GM12878 (cell line): ENCODE measurements around the gene LMCD1. TPM values are rescaled to one million over a fixed set of nuclear protein-coding genes. Genes with fewer than 3 reads are reported as not detected.

Experiments used
- ATAC-seq: fragments of 200-7000 bp; cut with Tn5 transposase; 3 replicates; pipeline ENCODE4 v1.9.1; 2020; ENCODE audit warnings: mild to moderate bottlenecking, moderate library complexity
- BruUV-seq: library from RNA; stranded (reverse); fragments of 400-500 nt; replicated peaks from 2 replicates; lab custom pipeline; 2021; lab: Mats Ljungman, UMichigan
- CTCF ChIA-PET: fragments of 300-600 bp; sonication (Branson Sonifier 250); formaldehyde crosslinking; extraction: SDS; loops from one replicate; lab custom pipeline; 2021; ENCODE audit warnings: inconsistent platforms; lab: Yijun Ruan, JAX
- POLR2A ChIA-PET: fragments of 350-600 bp; formaldehyde crosslinking; extraction: SDS; loops from one replicate; lab custom pipeline; 2021; ENCODE audit warnings: inconsistent platforms; lab: Charles Lee
- RAD21 ChIA-PET: fragments of 300-600 bp; sonication (Branson Sonifier 250); formaldehyde crosslinking; loops from one replicate; lab custom pipeline; 2023; ENCODE audit warnings: antibody characterized with exemption; ENCODE audit not compliant: unreplicated experiment; lab: Charles Lee
- SMC1A ChIA-PET: fragments of 300-600 bp; sonication (Branson Sonifier 250); formaldehyde crosslinking; loops from one replicate; lab custom pipeline; 2023; ENCODE audit not compliant: unreplicated experiment, uncharacterized antibody; lab: Charles Lee
- DNase-seq: peaks from one replicate; pipeline ENCODE4 v3.0.0-alpha.2; 2011; ENCODE audit warnings: low read depth, low spot score
- FAIRE-seq: peaks from 3 replicates; lab custom pipeline; 2011; peaks lifted over from hg19 to GRCh38; lab: Jason Lieb, UNC
- H2AFZ ChIP-seq: 2 replicates; pipeline ENCODE4 v1.6.0; 2011; ENCODE audit warnings: low read depth, low read length, control low read depth; ENCODE audit not compliant: control insufficient read depth
- H3K27ac ChIP-seq: 2 replicates; pipeline ENCODE4 v1.5.1; 2011; ENCODE audit warnings: control low read depth; ENCODE audit not compliant: control insufficient read depth, insufficient read depth
- H3K27me3 ChIP-seq, 2 experiments: replicated peaks in 1 of 2; 2 replicates each; pipeline versions ENCODE4 v1.6.0 to v1.6.1; 2011; ENCODE audit warnings: low read length in 1 of 2; ENCODE audit not compliant: control insufficient read depth in 2 of 2, insufficient read depth in 2 of 2
- H3K36me3 ChIP-seq, 2 experiments: 2 replicates each; pipeline ENCODE4 v1.5.1; 2011; ENCODE audit warnings: low read length in 1 of 2; ENCODE audit not compliant: control insufficient read depth in 2 of 2, insufficient read depth in 2 of 2
- H3K4me1 ChIP-seq: 2 replicates; pipeline ENCODE4 v1.6.1; 2011; ENCODE audit warnings: mild to moderate bottlenecking, low read length, moderate library complexity, mixed read lengths; ENCODE audit not compliant: control insufficient read depth, insufficient read depth
- H3K4me2 ChIP-seq: 2 replicates; pipeline ENCODE4 v1.6.0; 2011; ENCODE audit warnings: control low read depth; ENCODE audit not compliant: control insufficient read depth, insufficient read depth
- H3K4me3 ChIP-seq: fragments of 200-600 bp; sonication (generic); 2 replicates; pipeline ENCODE4 v1.5.1; 2016
- H3K79me2 ChIP-seq: 2 replicates; pipeline ENCODE4 v1.6.0; 2011; ENCODE audit warnings: low read length; ENCODE audit not compliant: control insufficient read depth, insufficient read depth
- H3K9ac ChIP-seq: 2 replicates; pipeline ENCODE4 v1.8.0; 2011; ENCODE audit warnings: low read length, control low read depth, mixed read lengths; ENCODE audit not compliant: control insufficient read depth, insufficient read depth
- H3K9me3 ChIP-seq: replicated peaks from 3 replicates; pipeline ENCODE4 v1.5.1; 2011; ENCODE audit warnings: mild to moderate bottlenecking, low read length; ENCODE audit not compliant: control insufficient read depth, insufficient read depth
- H4K20me1 ChIP-seq: 2 replicates; pipeline ENCODE4 v1.6.0; 2011; ENCODE audit not compliant: control insufficient read depth, insufficient read depth
- GABPA ChIP-seq: IDR thresholded peaks from 2 replicates; pipeline ENCODE4 v1.6.1; 2014; ENCODE audit warnings: antibody characterized with exemption, low read depth, mild to moderate bottlenecking, inconsistent platforms
- HCFC1 ChIP-seq: fragments of 150-350 bp; IDR thresholded peaks from 2 replicates; pipeline ENCODE4 v1.6.1; 2014; ENCODE audit warnings: low read length
- MEF2A ChIP-seq: IDR thresholded peaks from 2 replicates; pipeline ENCODE4 v1.6.1; 2011; ENCODE audit warnings: low read depth, mild to moderate bottlenecking, low read length, moderate library complexity; ENCODE audit not compliant: insufficient read depth
- NFYB ChIP-seq: IDR thresholded peaks from 2 replicates; pipeline ENCODE4 v1.6.1; 2011; ENCODE audit warnings: low read depth, mild to moderate bottlenecking, low read length, improper control_type of control experiment, moderate library complexity; ENCODE audit not compliant: insufficient read depth
- PBX3 ChIP-seq: IDR thresholded peaks from 2 replicates; pipeline ENCODE4 v1.6.1; 2011; ENCODE audit warnings: mild to moderate bottlenecking, low read depth, low read length, moderate library complexity; ENCODE audit not compliant: insufficient replicate concordance
- POU2F2 ChIP-seq: IDR thresholded peaks from 3 replicates; pipeline ENCODE4 v1.6.1; 2011; ENCODE audit warnings: low read depth, mild to moderate bottlenecking, low read length, borderline replicate concordance
- RELA ChIP-seq: fragments of 450-650 bp; IDR thresholded peaks from 2 replicates; pipeline ENCODE4 v1.8.0; 2014; ENCODE audit warnings: borderline replicate concordance; ENCODE audit not compliant: partially characterized antibody
- SMC3 ChIP-seq: IDR thresholded peaks from 2 replicates; pipeline ENCODE4 v1.6.1; 2011; ENCODE audit warnings: low read length, improper control_type of control experiment, borderline replicate concordance
- TCF3 ChIP-seq: IDR thresholded peaks from 2 replicates; pipeline ENCODE4 v1.6.1; 2012; ENCODE audit warnings: low read depth, mild to moderate bottlenecking, low read length, borderline replicate concordance; ENCODE audit not compliant: insufficient read depth
- YY1 ChIP-seq: IDR thresholded peaks from 2 replicates; pipeline ENCODE4 v1.6.1; 2011; ENCODE audit warnings: low read depth, mild to moderate bottlenecking, low read length
- ZBED1 ChIP-seq: IDR thresholded peaks from 2 replicates; pipeline ENCODE4 v1.6.1; 2016; ENCODE audit warnings: borderline replicate concordance
- WGBS: methylation state at CpG from one replicate; pipeline ENCODE4 v1.1.6; 2016; ENCODE audit warnings: low lambda C conversion rate; ENCODE audit not compliant: insufficient replicate concordance, insufficient coverage; ENCODE audit errors: missing lambda C conversion rate; 5-methylcytosine and 5-hydroxymethylcytosine counted together
- in situ Hi-C: fragments of 300-500 bp; cut with MboI; formaldehyde crosslinking; loops from 9 replicates; pipeline ENCODE4 v1.14.3; 2018; ENCODE audit warnings: mixed read lengths
- intact Hi-C: fragments of 100-400 bp; cut with micrococcal nuclease; formaldehyde crosslinking; loops from one replicate; pipeline ENCODE4 v1.14.2; 2022; ENCODE audit not compliant: unreplicated experiment
- polyA plus RNA-seq, 11 experiments: library from polyadenylated mRNA; depleted of rRNA in 4 of 11; unstranded in 6 of 11; stranded (reverse) in 5 of 11; fragments of >200 nt; fragmentation: Nextera tagmentation in 4 of 11; fragmentation: Illumina TruSeq in 1 of 11; extraction: Ambion mirVana in 4 of 11; extraction: Trizol in 1 of 11; gene quantifications; 1 replicate in 1 of 11; 2 replicates in 10 of 11; pipeline versions ENCODE4 v1.2.1 to v1.2.3, GENCODE V29; 2011 to 2016; ENCODE audit warnings: inconsistent platforms in 2 of 11, missing spikeins in 2 of 11, low read depth in 1 of 11
- total RNA-seq, 4 experiments: library from RNA; depleted of rRNA in 3 of 4; stranded (reverse); fragments of >200 nt in 3 of 4; fragmentation: Illumina TruSeq in 1 of 4; extraction: Trizol in 1 of 4; gene quantifications; 2 replicates each; pipeline versions ENCODE4 v1.2.1 to v1.2.3, GENCODE V29; 2013 to 2021

The LMCD1 gene
- total and polyA plus RNA-seq, 10 of the 15 experiments (the other 5 are each of a cell fraction or from before 2014, with no cell fraction given): 0.27 to 6.4 (median 1.7) TPM

GRCh38 chr3:8503461-8503860 lies 1.8 kb downstream of the LMCD1 start:
- CTCF ChIA-PET: interaction anchor here (1.1 to 2.2 kb wide), 5 partner anchors 13 to 156 kb away, joined by 3 to 9 read pairs (median 4); no protein-coding TSS in a partner anchor
- no peaks in the 10 kb centered on the region for H4K20me1 ChIP-seq
- peak overlapping the region; percentile 52 for H3K4me2 ChIP-seq
- TF ChIP-seq TCF3 (no peak), POU2F2 (peak; percentile 55; the same call in 1 of the 3 replicates)
- TF ChIP-seq, all 136 proteins: peak for 1
- ChIA-PET POLR2A (interaction anchor here (0.8 to 2.4 kb wide), 3 partner anchors 9 to 75 kb away, joined by 3 to 8 read pairs (median 7); no protein-coding TSS in a partner anchor), RAD21 (interaction anchor here (1.9 kb wide), 1 partner anchor 9 kb away, joined by 6 read pairs; no protein-coding TSS in a partner anchor), SMC1A (interaction anchor here (1.0 to 4.0 kb wide), 13 partner anchors 9 to 90 kb away, joined by 3 to 17 read pairs (median 6); no protein-coding TSS in a partner anchor)
- Histone ChIP-seq H2AFZ (peak overlapping the region; percentile 61), H3K9me3 (no peaks in the 10 kb centered on the region), H3K9ac (no peak overlapping the region), H3K27me3 (peaks cover 0 to 2% of the 10 kb centered on the region in 2 experiments; a peak in 1 of 4 replicates), H3K27ac (peak overlapping the region; percentile 51), H3K79me2 (no peaks in the 10 kb centered on the region), H3K4me3 (no peak overlapping the region; the same call in 1 of the 2 replicates), H3K4me1 (peaks cover 18% of the 10 kb centered on the region), H3K36me3 (no peaks in the 10 kb centered on the region)
- DNase-seq: no peak
- 62% methylated on average over 1 of the region's 1 CpG for WGBS
- in situ Hi-C loops: no loop called here
- BruUV-seq: TSS peak; percentile 52
- peak; percentile 30 for ATAC-seq
- FAIRE-seq: no peak
- intact Hi-C loops: loop anchor here (5.0 kb wide), 1 partner anchor 164 kb away; no protein-coding TSS in a partner anchor

DNA sequence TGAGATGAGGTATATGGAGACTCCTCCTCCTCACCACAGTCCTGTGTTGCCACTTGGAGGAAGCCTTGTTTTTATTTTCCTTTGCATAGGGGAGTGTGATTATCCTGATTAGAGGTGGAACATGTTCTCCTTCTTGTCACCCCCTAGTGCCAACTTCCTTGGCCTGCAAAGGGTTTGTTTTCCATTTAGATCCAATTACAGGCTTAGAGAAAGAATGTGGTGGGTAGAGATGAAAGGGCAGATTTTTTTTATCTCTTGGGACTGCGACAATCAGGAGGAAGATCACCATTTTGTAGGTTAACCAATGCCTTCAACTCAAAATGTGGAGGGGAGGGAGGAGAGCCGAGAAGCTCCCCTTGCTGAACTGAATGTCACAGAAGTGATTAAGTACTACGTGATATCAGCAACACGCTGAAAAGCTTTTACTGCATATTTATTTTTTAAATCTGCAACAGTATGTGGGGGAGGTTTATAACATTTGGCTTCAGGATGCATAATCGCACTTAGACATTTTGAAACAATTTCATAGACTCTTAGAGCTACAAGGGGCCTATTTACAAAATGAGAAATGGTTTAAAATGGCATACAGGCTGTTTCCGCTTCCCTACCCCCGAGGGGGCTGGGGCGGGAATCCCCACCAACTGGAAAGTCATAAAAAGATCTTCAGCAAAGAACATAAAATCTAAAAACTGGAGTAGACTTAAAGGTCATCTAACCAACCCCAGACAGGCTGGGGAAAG lies 2.4 kb downstream of the LMCD1 start:
- FAIRE-seq: no peak
- no peak for TF ChIP-seq NFYB
- TF ChIP-seq SMC3: no peak
- peak; percentile 84 for TF ChIP-seq RELA
- no peak; the same call in 2 of the 3 replicates for TF ChIP-seq POU2F2
- TF ChIP-seq YY1: peak; percentile 70
- TF ChIP-seq HCFC1: no peak
- peak; percentile 39; the same call in 1 of the 2 replicates for TF ChIP-seq GABPA
- no peak for TF ChIP-seq PBX3
- TF ChIP-seq ZBED1: no peak
- peak; percentile 56; the same call in 1 of the 2 replicates for TF ChIP-seq MEF2A

More for the DNA sequence above, 2.4 kb downstream of the LMCD1 start:
- H3K36me3 ChIP-seq: no peaks in the 10 kb centered on the region
- H3K4me1 ChIP-seq: peaks cover 18% of the 10 kb centered on the region
- peak overlapping the region; percentile 55; the same call in 1 of the 2 replicates for H3K4me2 ChIP-seq
- ChIA-PET SMC1A (interaction anchor here (1.0 to 4.0 kb wide), 14 partner anchors 9 to 89 kb away, joined by 3 to 17 read pairs (median 6); no protein-coding TSS in a partner anchor), POLR2A (interaction anchor here (0.8 to 2.4 kb wide), 5 partner anchors 9 to 75 kb away, joined by 3 to 8 read pairs (median 5); no protein-coding TSS in a partner anchor), RAD21 (interaction anchor here (0.9 to 1.9 kb wide), 2 partner anchors 9 to 62 kb away, joined by 3 to 6 read pairs; no protein-coding TSS in a partner anchor), CTCF (interaction anchor here (0.8 to 2.2 kb wide), 6 partner anchors 12 to 159 kb away, joined by 3 to 9 read pairs (median 4); no protein-coding TSS in a partner anchor)
- DNase-seq: no peak
- peak overlapping the region; percentile 29; the same call in 1 of the 2 replicates for H3K4me3 ChIP-seq
- 0% methylated on average over 8 of the region's 8 CpGs for WGBS
- H3K79me2 ChIP-seq: no peaks in the 10 kb centered on the region
- H2AFZ ChIP-seq: peak overlapping the region; percentile 42
- intact Hi-C loops (loop anchor here (2.0 to 5.0 kb wide), 3 partner anchors 75 to 163 kb away; no protein-coding TSS in a partner anchor), in situ Hi-C loops (no loop called here)
- peak; percentile 22 for ATAC-seq
- peaks cover 0 to 2% of the 10 kb centered on the region in 2 experiments; a peak in 1 of 4 replicates for H3K27me3 ChIP-seq
- H3K27ac ChIP-seq: peak overlapping the region; percentile 51
- no peaks in the 10 kb centered on the region for H4K20me1 ChIP-seq
- no peaks in the 10 kb centered on the region for H3K9me3 ChIP-seq
- no TSS peak for BruUV-seq
- H3K9ac ChIP-seq: 0 out of 2 replicates have a peak overlapping the region, but pooled peaks have one; percentile 30
